ENCODE measurements around the gene PLEKHG7.

The PLEKHG7 gene

DNA sequence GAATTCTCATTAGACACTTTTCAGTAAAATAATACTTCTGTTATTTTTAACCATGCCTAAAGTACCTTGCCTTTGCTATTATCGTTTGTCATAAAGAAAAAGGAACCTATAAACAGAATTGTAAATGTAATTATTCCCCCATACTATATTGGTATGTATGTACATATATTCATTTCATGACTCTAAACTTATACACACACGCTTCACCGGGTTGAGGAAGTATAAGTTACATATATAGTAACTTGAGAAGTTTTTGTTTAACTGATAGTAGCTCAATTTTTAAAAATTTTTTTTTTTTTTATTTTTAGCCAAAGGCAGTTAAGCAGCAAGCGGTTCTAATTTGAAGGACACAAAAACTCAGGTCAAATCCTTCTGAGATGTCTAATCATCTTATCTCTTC lies 107.6 kb downstream of the PLEKHG7 start:
- TF ChIP-seq, protein P1, sequence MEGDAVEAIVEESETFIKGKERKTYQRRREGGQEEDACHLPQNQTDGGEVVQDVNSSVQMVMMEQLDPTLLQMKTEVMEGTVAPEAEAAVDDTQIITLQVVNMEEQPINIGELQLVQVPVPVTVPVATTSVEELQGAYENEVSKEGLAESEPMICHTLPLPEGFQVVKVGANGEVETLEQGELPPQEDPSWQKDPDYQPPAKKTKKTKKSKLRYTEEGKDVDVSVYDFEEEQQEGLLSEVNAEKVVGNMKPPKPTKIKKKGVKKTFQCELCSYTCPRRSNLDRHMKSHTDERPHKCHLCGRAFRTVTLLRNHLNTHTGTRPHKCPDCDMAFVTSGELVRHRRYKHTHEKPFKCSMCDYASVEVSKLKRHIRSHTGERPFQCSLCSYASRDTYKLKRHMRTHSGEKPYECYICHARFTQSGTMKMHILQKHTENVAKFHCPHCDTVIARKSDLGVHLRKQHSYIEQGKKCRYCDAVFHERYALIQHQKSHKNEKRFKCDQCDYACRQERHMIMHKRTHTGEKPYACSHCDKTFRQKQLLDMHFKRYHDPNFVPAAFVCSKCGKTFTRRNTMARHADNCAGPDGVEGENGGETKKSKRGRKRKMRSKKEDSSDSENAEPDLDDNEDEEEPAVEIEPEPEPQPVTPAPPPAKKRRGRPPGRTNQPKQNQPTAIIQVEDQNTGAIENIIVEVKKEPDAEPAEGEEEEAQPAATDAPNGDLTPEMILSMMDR (IDR thresholded peaks at IDR 0.05): no peak
- Histone ChIP-seq H3K36me3 (peaks cover 11% of the 10 kb centered on the region), H3K27ac (no peak overlapping the region), H3K4me1 (ENCODE audit: control insufficient read depth in 1 of 2, insufficient read depth in 1 of 2, low read depth in 1 of 2, low read length in 1 of 2) (no peaks in the 10 kb centered on the region), H3K27me3 (no peaks in the 10 kb centered on the region), H3K9me3 (no peaks in the 10 kb centered on the region), H3K4me3 (ENCODE audit: low read depth in 1 of 2, low read length in 1 of 2) (no peak overlapping the region)

DNA sequence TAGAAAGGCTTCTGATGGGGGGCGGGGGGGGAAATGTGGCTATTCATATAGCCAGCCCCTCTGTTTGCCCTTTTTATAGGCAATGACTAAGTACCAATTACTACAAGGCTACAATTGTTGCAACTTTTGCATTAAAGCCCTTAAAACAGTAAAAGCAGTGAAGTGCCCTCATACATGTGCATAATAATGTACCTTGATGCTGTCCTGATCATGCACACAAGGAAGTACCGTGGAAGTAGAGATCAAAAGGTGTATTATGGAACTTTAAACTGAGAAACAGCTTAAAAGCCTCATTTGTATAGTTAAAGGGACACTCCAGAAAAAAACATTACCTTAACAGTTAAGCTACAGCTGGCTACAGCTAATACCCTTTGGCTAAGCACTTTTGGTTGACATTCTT lies 111.8 kb downstream of the PLEKHG7 start:
- Histone ChIP-seq H3K9me3 (no peaks in the 10 kb centered on the region), H3K4me3 (ENCODE audit: low read depth in 1 of 2, low read length in 1 of 2) (no peak overlapping the region), H3K36me3 (peaks cover 33% of the 10 kb centered on the region), H3K27ac (no peak overlapping the region), H3K4me1 (ENCODE audit: control insufficient read depth in 1 of 2, insufficient read depth in 1 of 2, low read depth in 1 of 2, low read length in 1 of 2) (no peaks in the 10 kb centered on the region), H3K27me3 (no peaks in the 10 kb centered on the region)
- TF ChIP-seq, protein P1 (IDR thresholded peaks at IDR 0.05): no peak

DNA sequence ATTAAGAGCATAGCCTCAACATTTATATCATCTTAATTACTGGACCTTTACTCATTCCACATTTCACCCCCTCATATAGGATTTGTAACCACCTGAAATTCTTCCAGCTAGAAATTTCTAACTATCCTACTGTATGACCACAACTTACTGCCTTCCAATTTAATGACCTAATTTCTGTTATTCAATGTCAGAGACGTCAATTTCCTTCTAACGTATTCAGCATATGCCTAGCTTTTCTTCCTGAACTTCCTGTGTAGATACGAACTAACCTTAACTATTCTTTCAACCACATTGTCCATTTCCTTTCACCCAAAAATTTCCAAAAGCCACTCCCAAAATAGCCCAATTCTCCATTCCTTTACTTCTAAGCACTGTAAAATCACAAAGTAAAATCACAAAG lies 118.4 kb downstream of the PLEKHG7 start:
- H3K27me3 ChIP-seq: no peaks in the 10 kb centered on the region
- TF ChIP-seq, protein P1 (IDR thresholded peaks at IDR 0.05): no peak
- peaks cover 38% of the 10 kb centered on the region for H3K36me3 ChIP-seq
- no peaks in the 10 kb centered on the region for H3K4me1 ChIP-seq (ENCODE audit: control insufficient read depth in 1 of 2, insufficient read depth in 1 of 2, low read depth in 1 of 2, low read length in 1 of 2)
- no peak overlapping the region for H3K4me3 ChIP-seq (ENCODE audit: low read depth in 1 of 2, low read length in 1 of 2)
- no peak overlapping the region for H3K27ac ChIP-seq
- H3K9me3 ChIP-seq: no peaks in the 10 kb centered on the region

Measured in neutrophil (primary cell).